DND-41 (cell line): ENCODE results near the gene DZANK1.
"Not testable (repeated sequence)": the region's sequence is repeated elsewhere in the genome, so short reads cannot be mapped to it uniquely, and the experiment has no call there.

Source experiments
- ATAC-seq: fragments of 200-7000 bp; cut with Tn5 transposase; 3 replicates; pipeline ENCODE4 v1.9.1; 2021; ENCODE audit warnings: low read depth; ENCODE audit not compliant: insufficient read depth
- DNase-seq: peaks from one replicate; pipeline ENCODE4 v3.0.0-alpha.2; 2020
- H2AFZ ChIP-seq: 2 replicates; pipeline ENCODE4 v1.6.0; 2012; ENCODE audit warnings: low read depth, low read length
- H3K27ac ChIP-seq: 2 replicates; pipeline ENCODE4 v1.5.1; 2012; ENCODE audit warnings: low read length, inconsistent platforms
- H3K27me3 ChIP-seq: fragments of 200-600 bp; sonication (generic); 2 replicates; pipeline ENCODE4 v1.6.0; 2012; ENCODE audit warnings: low read length, mild to moderate bottlenecking, inconsistent platforms; ENCODE audit not compliant: insufficient read depth, poor library complexity
- H3K36me3 ChIP-seq: 2 replicates; pipeline ENCODE4 v1.5.1; 2012; ENCODE audit warnings: low read length, inconsistent platforms; ENCODE audit not compliant: insufficient read depth
- H3K4me1 ChIP-seq: 2 replicates; pipeline ENCODE4 v1.5.1; 2012; ENCODE audit warnings: mild to moderate bottlenecking, low read length; ENCODE audit not compliant: insufficient read depth
- H3K4me2 ChIP-seq: 2 replicates; pipeline ENCODE4 v1.6.0; 2012; ENCODE audit warnings: mild to moderate bottlenecking, moderate library complexity, low read length, inconsistent platforms; ENCODE audit not compliant: insufficient read depth
- H3K4me3 ChIP-seq, 2 experiments: fragments of 200-600 bp in 1 of 2; shearing (Covaris generic) in 1 of 2; 2 replicates each; pipeline ENCODE4 v1.5.1; 2012 to 2016; ENCODE audit warnings: inconsistent platforms in 2 of 2, low read length in 2 of 2, mild to moderate bottlenecking in 2 of 2, low read depth in 1 of 2, moderate library complexity in 1 of 2
- H3K79me2 ChIP-seq: 2 replicates; pipeline ENCODE4 v1.6.0; 2012; ENCODE audit warnings: low read length, inconsistent platforms; ENCODE audit not compliant: insufficient read depth
- H3K9ac ChIP-seq: 2 replicates; pipeline ENCODE4 v1.6.0; 2012; ENCODE audit warnings: low read depth, mild to moderate bottlenecking, inconsistent platforms, low read length, moderate library complexity
- H3K9me3 ChIP-seq: 2 replicates; pipeline ENCODE4 v1.5.1; 2012; ENCODE audit warnings: low read length, moderate library complexity, mild to moderate bottlenecking, inconsistent platforms; ENCODE audit not compliant: insufficient read depth, severe bottlenecking
- H4K20me1 ChIP-seq: 2 replicates; pipeline ENCODE4 v1.6.0; 2012; ENCODE audit warnings: low read length; ENCODE audit not compliant: insufficient read depth
- CTCF ChIP-seq: IDR thresholded peaks from 2 replicates; pipeline ENCODE4 v1.5.1; 2012; ENCODE audit warnings: borderline replicate concordance, low read length, moderate library complexity, mild to moderate bottlenecking; ENCODE audit not compliant: poor library complexity, severe bottlenecking; ENCODE audit errors: extremely low read depth
- EZH2 ChIP-seq: IDR thresholded peaks from 3 replicates; pipeline ENCODE4 v1.6.1; 2012; ENCODE audit warnings: borderline replicate concordance, low read depth, mild to moderate bottlenecking, moderate library complexity, low read length, inconsistent platforms; ENCODE audit not compliant: severe bottlenecking

The DZANK1 gene

GRCh38 chr20:18388860-18389259, 78.0 kb downstream of the DZANK1 start:
- ATAC-seq (no peak), DNase-seq (no peak)
- H3K27ac ChIP-seq = no peak overlapping the region
- TF ChIP-seq CTCF (no peak), EZH2 (no peak)
- no peaks in the 10 kb centered on the region for H3K36me3 ChIP-seq
- no peaks in the 10 kb centered on the region for H3K79me2 ChIP-seq
- H4K20me1 ChIP-seq = no peaks in the 10 kb centered on the region
- no peak overlapping the region for H3K4me3 ChIP-seq
- H3K27me3 ChIP-seq = no peaks in the 10 kb centered on the region
- no peak overlapping the region for H2AFZ ChIP-seq
- H3K4me2 ChIP-seq = no peak overlapping the region
- H3K9me3 ChIP-seq = no peaks in the 10 kb centered on the region
- no peak overlapping the region for H3K9ac ChIP-seq
- no peaks in the 10 kb centered on the region for H3K4me1 ChIP-seq

GRCh38 chr20:18380908-18381529, 85.8 kb downstream of the DZANK1 start:
- Histone ChIP-seq H3K27me3 (no peaks in the 10 kb centered on the region), H3K4me2 (no peak overlapping the region), H3K27ac (no peak overlapping the region), H2AFZ (no peak overlapping the region), H3K9me3 (no peaks in the 10 kb centered on the region), H3K79me2 (no peaks in the 10 kb centered on the region), H3K4me3 (no peak overlapping the region), H3K9ac (no peak overlapping the region), H3K36me3 (no peaks in the 10 kb centered on the region), H4K20me1 (no peaks in the 10 kb centered on the region), H3K4me1 (no peaks in the 10 kb centered on the region)
- DNase-seq = no peak
- no peak for ATAC-seq
- peak; percentile 20 for TF ChIP-seq CTCF
- TF ChIP-seq EZH2 = no peak

- Histone ChIP-seq H3K27me3 (no peaks in the 10 kb centered on the region), H3K4me1 (no peaks in the 10 kb centered on the region), H3K4me3 (no peak overlapping the region), H3K9ac (no peak overlapping the region), H3K9me3 (no peaks in the 10 kb centered on the region), H3K27ac (no peak overlapping the region), H3K79me2 (no peaks in the 10 kb centered on the region), H3K4me2 (no peak overlapping the region), H3K36me3 (no peaks in the 10 kb centered on the region), H4K20me1 (no peaks in the 10 kb centered on the region), H2AFZ (no peak overlapping the region)
- ATAC-seq (no peak), DNase-seq (no peak)
- TF ChIP-seq EZH2 (no peak), CTCF (no peak)
These were observed 88.8 kb downstream of the DZANK1 start for GRCh38 chr20:18377896-18378481.

GRCh38 chr20:18375551-18375950, 91.3 kb downstream of the DZANK1 start:
- H2AFZ ChIP-seq, H3K27ac ChIP-seq, H3K36me3 ChIP-seq, H3K9ac ChIP-seq, H3K79me2 ChIP-seq, H3K9me3 ChIP-seq, H3K4me1 ChIP-seq, H4K20me1 ChIP-seq, H3K4me2 ChIP-seq, ATAC-seq, DNase-seq, H3K4me3 ChIP-seq, H3K27me3 ChIP-seq: not testable (repeated sequence)
